Measurements from ENCODE around the gene TCP11L2. TPM values are rescaled to one million over a fixed set of nuclear protein-coding genes. Genes with fewer than 3 reads are reported as not detected.

The TCP11L2 gene
- total and polyA plus RNA-seq, 9 of the 15 experiments (the other 6 are each of a cell fraction or from before 2014, with no cell fraction given): 0.39 to 4.5 (median 1.3) TPM

- TF ChIP-seq GTF2E2 (tag; IDR thresholded peaks at IDR 0.05): no peak
- TF ChIP-seq MCM2 (IDR thresholded peaks at IDR 0.05; ENCODE audit: low read depth): no peak
- no peak for TF ChIP-seq EWSR1 (IDR thresholded peaks at IDR 0.05; ENCODE audit: borderline replicate concordance, low read depth, partially characterized antibody)
- no peak for TF ChIP-seq NFRKB (IDR thresholded peaks at IDR 0.05; ENCODE audit: low read depth)
- no peak for TF ChIP-seq SMARCE1 (IDR thresholded peaks at IDR 0.05)
- no peak for TF ChIP-seq BCOR (IDR thresholded peaks at IDR 0.05)
These were observed 4.6 kb downstream of the TCP11L2 start (continued) for GRCh38 chr12:106307181-106307580.

GRCh38 chr12:106308121-106308520 is 5.6 kb downstream of the TCP11L2 start:
- Histone ChIP-seq H3K79me2 (ENCODE audit: control insufficient read depth, insufficient read depth, low read length) (no peaks in the 10 kb centered on the region), H3K9me1 (ENCODE audit: control insufficient read depth, insufficient read depth, low read length) (no peaks in the 10 kb centered on the region), H3K4me2 (ENCODE audit: insufficient read depth, low read length) (no peak overlapping the region), H4K20me1 (replicated peaks; ENCODE audit: control insufficient read depth, insufficient read depth, low read length) (no peaks in the 10 kb centered on the region), H3K27ac (ENCODE audit: extremely low read depth, low read depth, low read length) (no peak overlapping the region), H3K27me3 (ENCODE audit: control insufficient read depth in 2 of 2, insufficient read depth in 2 of 2, low read length in 2 of 2) (peaks cover 12% of the 10 kb centered on the region in 2 experiments; a peak in 3 of 5 replicates), H3K4me3 (no peak overlapping the region), H3K4me1 (replicated peaks in 1 of 2; ENCODE audit: control insufficient read depth in 2 of 2, insufficient read depth in 2 of 2, low read length in 2 of 2) (peaks cover 4 to 15% of the 10 kb centered on the region in 2 experiments; a peak in 4 of 5 replicates), H3K9me3 (replicated peaks; ENCODE audit: control insufficient read depth, insufficient read depth, low read depth, low read length) (no peaks in the 10 kb centered on the region), H3K9ac (ENCODE audit: insufficient read depth in 1 of 2, low read depth in 2 of 2, low read length in 2 of 2) (no peak overlapping the region), H2AFZ (ENCODE audit: low read depth, low read length) (no peak overlapping the region), H3K36me3 (ENCODE audit: control insufficient read depth, insufficient read depth, low read length) (no peaks in the 10 kb centered on the region)
- BruUV-seq (replicated peaks): no TSS peak
- POLR2A ChIA-PET: no interaction called here
- no peak for TF ChIP-seq PATZ1 (CRISPR knock-in tag; IDR thresholded peaks at IDR 0.05; ENCODE audit: borderline replicate concordance)
- TF ChIP-seq THAP12 (CRISPR knock-in tag; IDR thresholded peaks at IDR 0.05): no peak
- TF ChIP-seq HEY1 (CRISPR knock-in tag; IDR thresholded peaks at IDR 0.05; ENCODE audit: borderline replicate concordance): no peak
- TF ChIP-seq RBM34 (IDR thresholded peaks at IDR 0.05; ENCODE audit: borderline replicate concordance, insufficient read depth, low read length): no peak
- no peak for TF ChIP-seq ZFP1 (CRISPR knock-in tag; IDR thresholded peaks at IDR 0.05)
- TF ChIP-seq POLR2H (tag; IDR thresholded peaks at IDR 0.05; ENCODE audit: low read depth): no peak
- TF ChIP-seq SMC3 (conservative IDR thresholded peaks at IDR 0.05; ENCODE audit: insufficient read depth, low read depth, low read length): no peak
- no peak for TF ChIP-seq NR2F6 (CRISPR knock-in tag; IDR thresholded peaks at IDR 0.05)
- no peak for TF ChIP-seq CTBP1 (IDR thresholded peaks at IDR 0.05; ENCODE audit: borderline replicate concordance)
- no peak for TF ChIP-seq TARDBP (IDR thresholded peaks at IDR 0.05)
- no peak for TF ChIP-seq BDP1 (IDR thresholded peaks at IDR 0.05; ENCODE audit: insufficient read depth, insufficient read length)
- no peak for TF ChIP-seq MEF2A (IDR thresholded peaks at IDR 0.05; ENCODE audit: control insufficient read depth, low read depth, low read length)
- in situ Hi-C loops (cut with MboI): no loop called here
- CTCF ChIA-PET (ENCODE audit: low intra/inter-chr PET ratio): no interaction called here
- no peak for FAIRE-seq
- WGBS (ENCODE audit: insufficient coverage, low coverage, missing lambda C conversion rate): 13% methylated on average over 1 of the region's 1 CpG
- no peak for DNase-seq (ENCODE audit: extremely low read depth in 1 of 4, low spot score in 3 of 4)
- no peak for ATAC-seq
- intact Hi-C loops (cut with micrococcal nuclease): no loop called here
